GM20431 (cell line): ENCODE data around the gene HCK.
"Not testable (repeated sequence)": the region's sequence is repeated elsewhere in the genome, so short reads cannot be mapped to it uniquely, and the experiment has no call there.

ENCODE experiments used
- in situ Hi-C: fragments of 300-500 bp; cut with MseI, MboI; formaldehyde crosslinking; loops from one replicate; pipeline ENCODE4 v1.15.0; 2020; ENCODE audit warnings: low sequenced_read_pairs; ENCODE audit not compliant: unreplicated experiment

HCK gene

DNA sequence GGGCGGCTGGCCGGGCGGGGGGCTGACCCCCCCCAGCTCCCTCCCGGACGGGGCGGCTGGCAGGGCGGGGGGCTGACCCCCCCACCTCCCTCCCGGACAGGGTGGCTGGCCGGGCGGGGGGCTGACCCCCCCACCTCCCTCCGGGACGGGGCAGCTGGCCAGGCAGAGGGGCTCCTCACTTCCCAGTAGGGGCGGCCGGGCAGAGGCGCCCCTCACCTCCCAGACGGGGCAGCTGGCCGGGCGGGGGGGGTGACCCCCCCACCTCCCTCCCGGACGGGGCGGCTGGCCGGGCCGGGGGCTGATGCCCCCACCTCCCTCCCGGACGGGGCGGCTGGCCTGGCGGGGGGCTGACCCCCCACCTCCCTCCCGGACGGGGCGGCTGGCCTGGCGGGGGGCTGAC lies 69.9 kb downstream of the HCK start:
- in situ Hi-C loops, result not testable (repeated sequence)

DNA sequence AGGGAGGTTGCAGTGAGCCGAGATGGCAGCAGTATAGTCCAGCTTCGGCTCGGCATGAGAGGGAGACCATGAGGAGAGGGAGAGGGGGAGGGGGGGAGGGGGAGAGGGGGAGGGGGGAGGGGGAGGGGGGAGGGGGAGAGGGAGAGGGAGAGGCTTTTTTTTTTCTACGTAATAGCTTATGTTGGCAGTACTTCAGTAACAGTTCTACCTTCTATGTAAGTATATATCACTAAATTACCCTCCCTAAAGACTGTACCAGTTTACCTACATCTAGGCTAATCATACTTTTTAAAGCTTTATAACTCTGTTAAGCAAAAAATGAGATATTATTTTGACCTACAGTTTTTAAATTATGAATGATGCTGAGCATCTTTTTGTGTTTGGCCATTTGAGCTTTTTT lies 71.0 kb downstream of the HCK start:
- in situ Hi-C loops, result no loop called here

GRCh38 chr20:32124916-32125454 lies 72.9 kb downstream of the HCK start:
- in situ Hi-C loops, result no loop called here

DNA sequence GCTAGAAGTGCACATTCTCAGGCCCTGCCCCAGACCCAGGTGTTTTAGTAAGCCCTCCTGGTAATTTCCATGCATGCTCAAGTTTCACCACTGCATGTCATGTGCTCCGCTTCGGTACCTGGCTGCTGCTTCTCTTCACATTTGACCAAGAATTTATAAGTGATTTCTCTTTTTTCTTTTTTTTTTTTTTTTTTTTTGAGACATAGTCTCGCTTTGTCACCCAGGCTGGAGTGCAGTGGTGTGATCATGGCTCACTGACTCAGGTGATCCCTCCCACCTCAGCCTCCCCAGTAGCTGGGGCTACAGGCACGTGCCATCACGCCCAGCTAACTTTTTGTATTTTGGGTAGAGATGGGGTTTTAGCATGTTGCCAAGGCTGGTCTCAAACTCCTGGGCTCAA lies 73.5 kb downstream of the HCK start:
- in situ Hi-C loops, result no loop called here

- in situ Hi-C loops, result no loop called here
Measured at GRCh38 chr20:32126919-32127318, 74.9 kb downstream of the HCK start.

GRCh38 chr20:32127347-32127746 lies 75.3 kb downstream of the HCK start:
- in situ Hi-C loops, result no loop called here

DNA sequence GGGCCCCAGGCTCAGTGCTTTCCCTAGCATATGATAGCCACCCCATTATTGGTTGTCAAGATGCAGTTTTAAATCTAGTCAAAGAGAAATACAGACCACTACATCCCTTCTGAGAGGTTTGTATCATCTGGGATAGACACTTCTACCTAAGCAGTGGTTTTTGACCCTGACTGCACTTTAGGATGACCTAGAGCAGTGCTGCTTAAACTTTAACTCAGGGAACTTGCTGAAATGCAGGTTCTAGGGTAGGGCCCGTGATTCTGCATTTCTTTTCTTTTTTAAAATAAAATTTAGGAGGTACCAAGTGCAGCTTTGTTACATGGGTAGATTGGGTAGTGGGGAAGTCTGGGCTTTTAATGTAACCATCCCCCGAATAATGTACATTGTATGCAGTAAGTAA lies 76.1 kb downstream of the HCK start:
- in situ Hi-C loops, result no loop called here

DNA sequence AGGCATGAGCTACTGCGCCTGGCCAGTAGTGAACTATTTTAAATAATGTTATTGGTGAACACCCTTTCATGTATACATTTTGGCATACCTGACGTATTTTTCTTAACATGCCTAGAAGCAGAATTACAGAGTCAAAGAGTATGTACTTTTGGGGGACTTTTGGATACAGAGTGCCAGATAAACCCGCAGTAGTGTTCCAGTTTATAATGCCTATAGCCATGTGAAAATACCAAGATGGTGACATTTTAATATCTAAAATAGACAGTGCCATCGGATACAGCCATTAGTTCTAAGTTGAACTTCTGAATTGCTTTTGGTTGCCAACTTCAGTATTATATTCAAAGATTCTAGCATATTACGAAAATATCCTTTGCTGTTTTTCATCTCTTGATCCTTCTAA lies 77.8 kb downstream of the HCK start:
- in situ Hi-C loops, result no loop called here

DNA sequence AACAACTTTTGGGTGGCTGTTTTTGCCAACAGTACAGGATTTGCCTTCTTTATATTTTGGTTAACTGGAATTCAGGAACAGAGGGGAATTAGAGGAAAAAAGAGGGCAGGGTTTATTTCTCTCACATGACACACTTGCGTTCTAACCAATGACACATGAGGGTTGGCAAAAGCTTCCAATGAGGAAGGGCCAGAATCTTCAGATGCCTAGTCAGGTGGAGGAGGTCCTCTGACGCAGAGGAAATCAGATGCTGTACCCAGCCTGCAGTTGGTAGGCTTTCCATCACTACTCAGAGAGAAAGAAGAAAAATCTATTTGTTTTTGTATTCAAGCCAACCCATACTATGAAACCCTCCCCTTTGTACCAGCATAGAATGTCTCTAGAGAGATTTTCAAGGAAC lies 78.3 kb downstream of the HCK start:
- in situ Hi-C loops, result no loop called here

DNA sequence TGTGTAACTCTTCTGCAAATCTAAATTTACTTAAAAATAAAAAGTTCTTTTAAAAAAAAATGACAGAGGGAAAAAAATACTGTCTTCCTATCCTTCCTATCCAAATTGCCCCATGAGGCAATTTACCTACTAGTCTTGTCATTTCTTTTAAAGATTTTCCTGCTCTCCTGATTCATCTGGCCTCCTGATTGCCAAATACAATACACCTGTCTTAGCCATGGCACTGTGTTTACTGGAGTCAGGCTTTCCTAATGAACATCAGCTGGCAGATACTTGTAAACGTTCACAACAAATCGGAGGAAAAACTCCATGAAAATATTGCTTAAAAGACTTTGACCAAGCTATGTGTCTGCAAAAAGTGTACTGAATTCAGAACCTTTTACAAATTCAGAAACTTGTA lies 78.9 kb downstream of the HCK start:
- in situ Hi-C loops, result no loop called here

DNA sequence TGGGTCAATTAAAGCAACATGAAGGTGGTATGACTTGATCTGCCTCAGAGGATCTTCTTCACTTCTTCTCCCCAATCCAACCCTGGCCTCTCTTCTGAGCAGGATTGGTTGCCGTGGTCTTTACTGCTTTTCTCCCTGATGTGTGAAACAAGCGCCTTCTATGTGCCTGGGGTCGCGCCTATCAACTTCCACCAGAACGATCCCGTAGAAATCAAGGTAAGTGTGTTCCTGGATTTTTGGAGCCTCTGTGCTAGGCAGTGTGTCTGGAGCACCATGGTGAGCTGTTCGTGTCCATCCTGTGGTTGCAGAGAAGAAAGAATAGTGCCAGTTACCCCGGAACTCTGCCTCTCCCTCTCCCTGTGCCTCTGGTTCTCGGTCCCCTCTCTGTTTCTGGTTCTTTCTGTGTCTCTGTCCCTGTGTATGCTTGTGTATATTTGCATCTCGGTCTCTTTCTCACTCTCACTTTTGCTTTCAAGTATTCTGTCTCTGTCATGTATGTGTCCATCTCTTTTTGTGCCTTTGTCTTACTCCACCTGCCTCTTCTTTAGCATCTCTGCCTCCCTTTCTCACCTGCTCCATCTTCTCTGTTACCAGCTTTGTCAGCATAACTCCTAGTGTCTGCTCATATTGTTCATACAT lies 81.0 kb downstream of the HCK start:
- in situ Hi-C loops, result no loop called here

GRCh38 chr20:32134026-32134425 lies 82.0 kb downstream of the HCK start:
- in situ Hi-C loops, result no loop called here

- in situ Hi-C loops, result no loop called here
Measured at GRCh38 chr20:32135983-32136515, 84.0 kb downstream of the HCK start.

DNA sequence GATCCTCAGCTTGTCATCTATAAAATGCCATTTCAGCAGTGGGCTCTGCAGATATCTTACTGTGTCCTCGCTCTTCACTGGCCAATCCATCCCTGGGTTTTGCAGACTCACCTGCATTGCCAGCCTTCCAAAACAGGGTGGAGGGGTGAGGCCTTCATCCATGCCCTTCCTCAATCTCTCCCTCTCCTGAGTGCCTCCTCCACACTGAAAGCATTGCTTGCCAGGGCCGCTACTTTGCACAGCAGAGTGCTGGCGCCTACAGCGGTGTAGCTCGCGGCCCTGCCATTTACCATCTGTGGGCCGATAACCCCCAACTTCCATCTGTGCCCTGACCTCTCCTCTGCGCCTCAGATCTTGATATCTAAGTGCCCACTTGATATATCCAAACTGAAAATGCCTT lies 86.9 kb downstream of the HCK start:
- in situ Hi-C loops, result no loop called here

GRCh38 chr20:32139947-32140346 lies 87.9 kb downstream of the HCK start:
- in situ Hi-C loops, result no loop called here

DNA sequence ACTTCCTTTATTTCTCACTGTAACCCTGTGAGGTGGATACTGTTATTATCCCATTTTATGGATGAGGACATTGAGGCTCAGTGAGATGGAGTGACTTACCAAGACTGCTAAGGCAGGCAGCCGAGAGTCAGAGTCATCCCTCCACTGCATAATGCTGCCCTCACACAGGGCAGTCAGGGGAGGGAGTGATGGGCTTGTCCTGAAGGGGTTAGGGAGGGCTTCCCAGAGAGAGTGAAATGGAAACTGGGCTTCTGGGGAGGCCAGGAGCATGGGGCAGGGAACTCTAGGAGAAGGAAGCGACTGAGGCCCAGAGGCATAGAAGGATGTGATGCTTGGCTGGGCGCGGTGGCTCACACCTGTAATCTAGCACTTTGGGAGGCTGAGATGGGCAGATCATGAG lies 88.6 kb downstream of the HCK start:
- in situ Hi-C loops, result no loop called here

GRCh38 chr20:32141465-32141980 lies 89.5 kb downstream of the HCK start:
- in situ Hi-C loops, result no loop called here

DNA sequence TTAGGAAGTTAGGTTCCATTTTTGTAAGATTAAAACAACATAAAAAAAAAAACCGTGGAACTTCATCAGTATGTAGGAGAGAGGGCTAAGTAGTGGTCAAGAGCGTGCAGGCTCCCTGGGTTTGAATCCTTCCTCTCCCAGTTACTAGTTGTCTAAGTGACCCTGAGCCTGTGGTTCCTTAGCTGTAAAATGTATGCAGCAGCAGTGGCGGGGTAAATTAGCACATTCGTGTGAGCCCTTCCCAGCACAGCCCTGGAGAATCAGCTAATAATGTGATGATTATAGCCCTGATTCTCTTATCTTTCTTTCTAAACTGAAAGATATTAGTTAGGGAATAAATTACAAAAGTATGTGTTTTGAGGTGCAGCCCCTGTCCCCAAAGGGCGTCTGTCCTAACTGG lies 90.0 kb downstream of the HCK start:
- in situ Hi-C loops, result no loop called here

GRCh38 chr20:32142991-32143390 lies 90.9 kb downstream of the HCK start:
- in situ Hi-C loops, result no loop called here

DNA sequence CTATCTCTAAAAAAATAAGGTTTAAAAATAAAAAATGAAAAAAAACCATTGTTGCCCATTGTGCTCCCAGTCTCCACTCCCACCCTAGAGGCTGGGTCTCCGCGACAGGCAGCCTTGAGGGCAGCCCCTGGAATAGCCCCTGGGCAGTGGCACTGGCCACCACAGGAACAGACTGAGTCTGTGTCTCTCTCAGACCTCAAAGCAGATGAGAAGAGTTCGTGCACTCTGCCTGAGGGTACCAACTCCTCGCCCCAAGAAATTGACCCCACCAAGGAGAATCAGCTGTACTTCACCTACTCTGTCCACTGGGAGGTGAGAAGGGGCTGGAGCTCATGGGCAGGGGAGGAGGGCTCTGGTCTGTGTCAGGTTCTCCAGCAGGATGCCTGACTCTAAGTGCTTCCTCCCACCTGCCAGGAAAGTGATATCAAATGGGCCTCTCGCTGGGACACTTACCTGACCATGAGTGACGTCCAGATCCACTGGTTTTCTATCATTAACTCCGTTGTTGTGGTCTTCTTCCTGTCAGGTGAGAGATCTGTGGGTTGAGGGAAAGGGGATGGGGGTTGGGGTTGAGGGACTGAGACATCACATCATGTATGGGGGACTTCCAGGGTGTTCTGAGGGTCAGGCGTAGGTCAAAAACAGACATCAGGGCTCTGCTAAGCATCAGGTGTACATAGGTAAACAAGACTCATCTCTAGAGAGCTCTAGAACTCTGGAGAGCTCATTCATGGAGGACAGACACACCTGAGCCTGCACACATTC lies 93.0 kb downstream of the HCK start:
- in situ Hi-C loops, result no loop called here

DNA sequence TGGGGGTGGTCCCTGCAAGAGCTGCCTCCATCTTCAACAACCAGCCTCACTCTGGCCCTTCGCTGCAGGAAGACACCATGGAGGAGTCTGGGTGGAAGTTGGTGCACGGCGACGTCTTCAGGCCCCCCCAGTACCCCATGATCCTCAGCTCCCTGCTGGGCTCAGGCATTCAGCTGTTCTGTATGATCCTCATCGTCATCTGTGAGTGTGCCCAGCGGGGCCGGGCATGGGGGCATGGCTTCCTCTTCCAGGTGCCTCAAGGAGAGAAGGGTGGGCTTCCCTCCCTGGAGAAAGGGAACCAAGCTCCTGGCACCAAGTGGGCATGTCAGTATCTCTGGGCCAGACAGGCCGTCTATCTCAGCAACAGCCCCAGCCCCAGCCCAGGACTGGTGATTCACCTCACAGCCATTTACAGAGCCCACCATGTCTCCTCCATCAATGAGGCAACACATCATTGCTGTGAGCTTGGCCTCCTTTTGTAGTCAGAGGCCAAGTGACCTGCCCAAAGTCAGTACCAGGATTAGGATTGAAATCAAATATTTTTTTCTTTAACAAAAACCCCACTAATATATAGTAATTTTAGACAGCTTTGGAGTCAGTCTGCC lies 97.6 kb downstream of the HCK start:
- in situ Hi-C loops, result no loop called here
